IMR-90 (cell line): ENCODE results near the gene NCOA3. TPM values are rescaled to one million over a fixed set of nuclear protein-coding genes. Genes with fewer than 3 reads are reported as not detected.

Experiments
- ATAC-seq: fragments of 200-7000 bp; cut with Tn5 transposase; 2 replicates; pipeline ENCODE4 v1.9.1; 2020; ENCODE audit warnings: low read depth, mild to moderate bottlenecking, moderate library complexity
- BruUV-seq: library from RNA; stranded (reverse); fragments of 400-500 nt; replicated peaks from 2 replicates; lab custom pipeline; 2021; lab: Mats Ljungman, UMichigan
- CTCF ChIA-PET: fragments of 300-600 bp; formaldehyde crosslinking; extraction: SDS; loops from one replicate; lab custom pipeline; 2021; ENCODE audit warnings: antibody characterized with exemption; lab: Yijun Ruan, JAX
- POLR2A ChIA-PET: fragments of 300-600 bp; sonication (Branson Sonifier 250); formaldehyde crosslinking; loops from one replicate; lab custom pipeline; 2022; ENCODE audit warnings: antibody characterized with exemption; ENCODE audit not compliant: unreplicated experiment; lab: Charles Lee
- DNase-seq: peaks from one replicate; pipeline ENCODE4 v3.0.0; 2013
- H2AFZ ChIP-seq: replicated peaks from 2 replicates; pipeline ENCODE3; 2013; ENCODE audit warnings: low read length, mild to moderate bottlenecking; ENCODE audit not compliant: poor library complexity
- H2AK5ac ChIP-seq: 2 replicates; pipeline ENCODE4 v1.6.1; 2013; ENCODE audit warnings: low read depth, low read length, inconsistent platforms
- H2AK9ac ChIP-seq: replicated peaks from 2 replicates; pipeline ENCODE3; 2013; ENCODE audit warnings: mild to moderate bottlenecking, low read depth, low read length, moderate library complexity; ENCODE audit not compliant: poor library complexity
- H2BK120ac ChIP-seq: 2 replicates; pipeline ENCODE4 v1.6.1; 2013; ENCODE audit warnings: low read depth, low read length, inconsistent platforms
- H2BK15ac ChIP-seq: 3 replicates; pipeline ENCODE4 v1.6.1; 2013; ENCODE audit warnings: low read depth, low read length, inconsistent platforms
- H2BK20ac ChIP-seq: 2 replicates; pipeline ENCODE4 v1.6.1; 2013; ENCODE audit warnings: low read depth, mild to moderate bottlenecking, inconsistent platforms, low read length, moderate library complexity
- H2BK5ac ChIP-seq: 2 replicates; pipeline ENCODE4 v1.6.1; 2013; ENCODE audit warnings: mild to moderate bottlenecking, low read depth, low read length, inconsistent platforms; ENCODE audit not compliant: poor library complexity, severe bottlenecking
- H3K14ac ChIP-seq: replicated peaks from 2 replicates; pipeline ENCODE4 v1.6.1; 2013; ENCODE audit warnings: low read depth, low read length, inconsistent platforms
- H3K18ac ChIP-seq: 2 replicates; pipeline ENCODE4 v1.6.1; 2013; ENCODE audit warnings: low read depth, low read length, control low read depth
- H3K23ac ChIP-seq: 2 replicates; pipeline ENCODE4 v1.6.1; 2013; ENCODE audit warnings: low read depth, low read length, inconsistent platforms
- H3K27ac ChIP-seq: 2 replicates; pipeline ENCODE4 v1.5.1; 2013; ENCODE audit warnings: mild to moderate bottlenecking, control low read depth, low read length; ENCODE audit not compliant: insufficient read depth
- H3K27me3 ChIP-seq: 2 replicates; pipeline ENCODE4 v1.6.1; 2013; ENCODE audit warnings: low read length; ENCODE audit not compliant: control insufficient read depth, insufficient read depth
- H3K36me3 ChIP-seq: 2 replicates; pipeline ENCODE4 v1.6.1; 2013; ENCODE audit warnings: low read length, mixed read lengths; ENCODE audit not compliant: control insufficient read depth, insufficient read depth
- H3K4ac ChIP-seq: 2 replicates; pipeline ENCODE4 v1.6.1; 2013; ENCODE audit warnings: low read depth, low read length, inconsistent platforms
- H3K4me1 ChIP-seq: 2 replicates; pipeline ENCODE4 v1.6.1; 2013; ENCODE audit warnings: low read length, mixed read lengths; ENCODE audit not compliant: control insufficient read depth, insufficient read depth
- H3K4me2 ChIP-seq: 2 replicates; pipeline ENCODE4 v1.6.1; 2013; ENCODE audit warnings: low read depth, mild to moderate bottlenecking, control low read depth, low read length, moderate library complexity
- H3K4me3 ChIP-seq: 2 replicates; pipeline ENCODE4 v1.5.1; 2013; ENCODE audit warnings: low read depth, mild to moderate bottlenecking, control low read depth, low read length, moderate library complexity; ENCODE audit not compliant: insufficient read depth
- H3K56ac ChIP-seq: 2 replicates; pipeline ENCODE4 v1.6.1; 2013; ENCODE audit warnings: low read length, inconsistent platforms; ENCODE audit not compliant: insufficient read depth; ENCODE audit errors: extremely low read depth
- H3K79me1 ChIP-seq, 2 experiments: 2 replicates each; pipeline ENCODE4 v1.6.1; 2013; ENCODE audit warnings: low read length in 2 of 2, inconsistent platforms in 1 of 2, low read depth in 1 of 2
- H3K9ac ChIP-seq: 2 replicates; pipeline ENCODE4 v1.6.1; 2013; ENCODE audit warnings: low read depth, low read length, control low read depth
- H3K9me1 ChIP-seq: 2 replicates; pipeline ENCODE4 v1.6.1; 2013; ENCODE audit warnings: low read length, inconsistent platforms; ENCODE audit not compliant: insufficient read depth
- H3K9me3 ChIP-seq: 2 replicates; pipeline ENCODE4 v1.6.1; 2013; ENCODE audit warnings: low read length; ENCODE audit not compliant: control insufficient read depth, insufficient read depth
- H4K20me1 ChIP-seq: 2 replicates; pipeline ENCODE4 v1.6.1; 2013; ENCODE audit warnings: low read length, inconsistent platforms; ENCODE audit not compliant: insufficient read depth
- H4K5ac ChIP-seq: 2 replicates; pipeline ENCODE4 v1.6.1; 2013; ENCODE audit warnings: mild to moderate bottlenecking, low read depth, low read length, control low read depth
- H4K8ac ChIP-seq, 2 experiments: 2 replicates each; pipeline ENCODE4 v1.6.1; 2013; ENCODE audit warnings: low read depth in 2 of 2, low read length in 2 of 2, control low read depth in 1 of 2, inconsistent platforms in 1 of 2
- H4K91ac ChIP-seq: 2 replicates; pipeline ENCODE4 v1.6.1; 2013; ENCODE audit warnings: low read depth, low read length, inconsistent platforms; ENCODE audit not compliant: insufficient read depth
- BHLHE40 ChIP-seq: fragments of 150-350 bp; IDR thresholded peaks from 2 replicates; pipeline ENCODE4 v1.6.1; 2016; ENCODE audit warnings: mild to moderate bottlenecking, low read depth, low read length
- CEBPB ChIP-seq: IDR thresholded peaks from 2 replicates; pipeline ENCODE4 v1.6.1; 2012; ENCODE audit warnings: low read depth, low read length, improper control_type of control experiment
- CHD1 ChIP-seq: IDR thresholded peaks from 2 replicates; pipeline ENCODE4 v1.6.1; 2012; ENCODE audit warnings: low read depth, low read length, improper control_type of control experiment
- FOS ChIP-seq: fragments of 150-350 bp; IDR thresholded peaks from 2 replicates; pipeline ENCODE4 v1.6.1; 2016; ENCODE audit warnings: low read depth, low read length
- MAFK ChIP-seq: IDR thresholded peaks from 2 replicates; pipeline ENCODE4 v1.6.1; 2012; ENCODE audit warnings: low read depth, low read length, improper control_type of control experiment
- MXI1 ChIP-seq: IDR thresholded peaks from 2 replicates; pipeline ENCODE4 v1.6.1; 2012; ENCODE audit warnings: low read depth, mild to moderate bottlenecking, low read length, moderate library complexity, borderline replicate concordance
- POLR2A ChIP-seq: IDR thresholded peaks from 2 replicates; pipeline ENCODE4 v1.6.1; 2012; ENCODE audit warnings: mild to moderate bottlenecking, low read depth, low read length
- RAD21 ChIP-seq: IDR thresholded peaks from 2 replicates; pipeline ENCODE4 v1.6.1; 2012; ENCODE audit warnings: low read length, improper control_type of control experiment
- RCOR1 ChIP-seq: IDR thresholded peaks from 2 replicates; pipeline ENCODE4 v1.6.1; 2012; ENCODE audit warnings: mild to moderate bottlenecking, low read length, improper control_type of control experiment; ENCODE audit not compliant: insufficient replicate concordance
- RFX5 ChIP-seq: IDR thresholded peaks from 2 replicates; pipeline ENCODE4 v1.8.0; 2012; ENCODE audit warnings: low read depth, mild to moderate bottlenecking, low read length, moderate library complexity
- SMC3 ChIP-seq: fragments of 150-350 bp; IDR thresholded peaks from 2 replicates; pipeline ENCODE4 v1.6.1; 2016; ENCODE audit warnings: low read depth, mild to moderate bottlenecking, antibody characterized with exemption, low read length, moderate library complexity
- WGBS, 2 experiments: methylation state at CpG; one replicate each; pipeline versions ENCODE4 v1.1.5 to v1.1.7; 2013; ENCODE audit warnings: missing lambda C conversion rate in 2 of 2; ENCODE audit not compliant: insufficient read length in 1 of 2; ENCODE audit errors: extremely low coverage in 2 of 2; 5-methylcytosine and 5-hydroxymethylcytosine counted together
- dilution Hi-C: fragments of 300-500 bp; cut with HindIII; formaldehyde crosslinking; loops from one replicate; pipeline ENCODE4 v1.14.3; 2018; ENCODE audit warnings: low sequenced_read_pairs; ENCODE audit not compliant: unreplicated experiment
- in situ Hi-C: fragments of 300-500 bp; cut with MboI; formaldehyde crosslinking; loops from 3 replicates; pipeline ENCODE4 v1.14.3; 2019; ENCODE audit warnings: low sequenced_read_pairs, inconsistent platforms, mixed read lengths
- intact Hi-C: fragments of 100-400 bp; cut with micrococcal nuclease; formaldehyde crosslinking; loops from 2 replicates; pipeline ENCODE4 v1.10.0; 2022
- polyA plus RNA-seq, 3 experiments: library from polyadenylated mRNA; depleted of rRNA; stranded (reverse); fragments of >200 nt; gene quantifications; 2 replicates each; pipeline ENCODE4 v1.2.3, GENCODE V29; 2012; ENCODE audit warnings: low replicate concordance in 1 of 3
- total RNA-seq: library from RNA; depleted of rRNA; stranded (reverse); fragments of >200 nt; gene quantifications from 2 replicates; pipeline ENCODE4 v1.2.3, GENCODE V29; 2012
- TF ChIP-seq, protein P1 (sequence below): fragments of 150-350 bp; IDR thresholded peaks from 2 replicates; pipeline ENCODE4 v1.6.1; 2017; ENCODE audit warnings: mild to moderate bottlenecking, antibody characterized with exemption, low read length, low read depth
- TF ChIP-seq, protein P2 (sequence below): conservative IDR thresholded peaks from 2 replicates; pipeline ENCODE4 v1.5.1; 2012; ENCODE audit warnings: mild to moderate bottlenecking, low read depth, low read length, improper control_type of control experiment
- TF ChIP-seq, protein P3 (sequence below): fragments of 150-350 bp; IDR thresholded peaks from 2 replicates; pipeline ENCODE4 v1.6.1; 2016; ENCODE audit warnings: low read depth, mild to moderate bottlenecking, low read length, moderate library complexity, borderline replicate concordance

NCOA3 gene
- total and polyA plus RNA-seq, 2 of the 4 experiments (the other 2 are of a cell fraction), result 8.8 to 29.0 TPM

DNA sequence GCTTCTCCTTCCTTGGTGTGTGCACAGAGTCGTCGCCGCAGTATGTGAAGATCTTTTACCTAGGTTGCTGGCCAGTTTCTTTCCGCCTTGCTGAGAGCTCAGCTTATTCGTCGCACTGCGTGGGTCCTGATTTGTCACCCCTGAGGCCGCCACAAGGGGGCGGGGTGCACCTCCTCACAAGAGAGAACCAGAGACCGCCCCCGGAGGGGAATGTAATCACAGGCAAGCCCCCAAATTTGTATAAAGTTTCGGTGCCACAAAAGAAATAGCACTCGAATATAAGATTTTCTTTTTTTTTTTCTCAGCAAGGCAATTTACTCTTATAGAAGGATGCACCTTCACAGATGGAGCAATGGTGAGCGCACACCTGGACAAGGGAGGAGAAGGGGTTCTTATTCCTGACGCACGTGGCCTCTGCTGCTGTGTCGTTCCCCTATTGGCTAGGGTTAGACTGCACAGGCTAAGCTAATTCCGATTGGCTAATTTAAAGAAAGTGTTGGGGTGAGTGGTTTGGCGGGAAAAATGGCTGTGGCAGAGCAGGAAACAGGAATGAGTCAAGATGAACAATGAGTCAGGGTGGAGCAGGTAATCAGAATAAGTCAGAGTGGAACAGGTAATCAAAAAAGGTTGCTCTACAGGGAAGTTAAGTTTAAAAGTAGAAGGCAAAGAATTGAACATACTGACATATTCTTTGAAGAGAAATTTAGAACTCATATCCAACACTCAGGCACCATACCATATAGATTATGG lies 19.5 kb downstream of the NCOA3 start:
- no peak overlapping the region for H4K91ac ChIP-seq
- H3K14ac ChIP-seq, result no peak overlapping the region
- in situ Hi-C loops (no loop called here), dilution Hi-C loops (no loop called here), intact Hi-C loops (no loop called here)
- 0 out of 2 replicates have a peak, but pooled peaks cover 3% of the 10 kb centered on the region for H3K9me1 ChIP-seq
- H4K20me1 ChIP-seq, result peaks cover 15% of the 10 kb centered on the region
- H2BK15ac ChIP-seq, result no peak overlapping the region
- peaks cover 23 to 70% of the 10 kb centered on the region in 2 experiments for H3K79me1 ChIP-seq
- H3K56ac ChIP-seq, result no peak overlapping the region
- H3K9me3 ChIP-seq, result peaks cover 11% of the 10 kb centered on the region
- no peak overlapping the region for H3K4me2 ChIP-seq
- no peaks in the 10 kb centered on the region for H3K27me3 ChIP-seq
- POLR2A ChIA-PET, result no interaction called here
- no peak overlapping the region for H2BK120ac ChIP-seq
- TF ChIP-seq SMC3 (no peak), RAD21 (no peak), RCOR1 (no peak), FOS (no peak), BHLHE40 (no peak), MXI1 (no peak), CEBPB (no peak), RFX5 (no peak), MAFK (no peak), POLR2A (no peak), CHD1 (no peak)
- TF ChIP-seq, protein P1, sequence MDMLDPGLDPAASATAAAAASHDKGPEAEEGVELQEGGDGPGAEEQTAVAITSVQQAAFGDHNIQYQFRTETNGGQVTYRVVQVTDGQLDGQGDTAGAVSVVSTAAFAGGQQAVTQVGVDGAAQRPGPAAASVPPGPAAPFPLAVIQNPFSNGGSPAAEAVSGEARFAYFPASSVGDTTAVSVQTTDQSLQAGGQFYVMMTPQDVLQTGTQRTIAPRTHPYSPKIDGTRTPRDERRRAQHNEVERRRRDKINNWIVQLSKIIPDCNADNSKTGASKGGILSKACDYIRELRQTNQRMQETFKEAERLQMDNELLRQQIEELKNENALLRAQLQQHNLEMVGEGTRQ, result no peak
- TF ChIP-seq, protein P2, sequence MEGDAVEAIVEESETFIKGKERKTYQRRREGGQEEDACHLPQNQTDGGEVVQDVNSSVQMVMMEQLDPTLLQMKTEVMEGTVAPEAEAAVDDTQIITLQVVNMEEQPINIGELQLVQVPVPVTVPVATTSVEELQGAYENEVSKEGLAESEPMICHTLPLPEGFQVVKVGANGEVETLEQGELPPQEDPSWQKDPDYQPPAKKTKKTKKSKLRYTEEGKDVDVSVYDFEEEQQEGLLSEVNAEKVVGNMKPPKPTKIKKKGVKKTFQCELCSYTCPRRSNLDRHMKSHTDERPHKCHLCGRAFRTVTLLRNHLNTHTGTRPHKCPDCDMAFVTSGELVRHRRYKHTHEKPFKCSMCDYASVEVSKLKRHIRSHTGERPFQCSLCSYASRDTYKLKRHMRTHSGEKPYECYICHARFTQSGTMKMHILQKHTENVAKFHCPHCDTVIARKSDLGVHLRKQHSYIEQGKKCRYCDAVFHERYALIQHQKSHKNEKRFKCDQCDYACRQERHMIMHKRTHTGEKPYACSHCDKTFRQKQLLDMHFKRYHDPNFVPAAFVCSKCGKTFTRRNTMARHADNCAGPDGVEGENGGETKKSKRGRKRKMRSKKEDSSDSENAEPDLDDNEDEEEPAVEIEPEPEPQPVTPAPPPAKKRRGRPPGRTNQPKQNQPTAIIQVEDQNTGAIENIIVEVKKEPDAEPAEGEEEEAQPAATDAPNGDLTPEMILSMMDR, result no peak; the same call in 1 of the 2 replicates
- TF ChIP-seq, protein P3, sequence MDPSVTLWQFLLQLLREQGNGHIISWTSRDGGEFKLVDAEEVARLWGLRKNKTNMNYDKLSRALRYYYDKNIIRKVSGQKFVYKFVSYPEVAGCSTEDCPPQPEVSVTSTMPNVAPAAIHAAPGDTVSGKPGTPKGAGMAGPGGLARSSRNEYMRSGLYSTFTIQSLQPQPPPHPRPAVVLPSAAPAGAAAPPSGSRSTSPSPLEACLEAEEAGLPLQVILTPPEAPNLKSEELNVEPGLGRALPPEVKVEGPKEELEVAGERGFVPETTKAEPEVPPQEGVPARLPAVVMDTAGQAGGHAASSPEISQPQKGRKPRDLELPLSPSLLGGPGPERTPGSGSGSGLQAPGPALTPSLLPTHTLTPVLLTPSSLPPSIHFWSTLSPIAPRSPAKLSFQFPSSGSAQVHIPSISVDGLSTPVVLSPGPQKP, result no peak
- H2BK20ac ChIP-seq, result no peak overlapping the region
- H3K18ac ChIP-seq, result no peak overlapping the region
- H4K8ac ChIP-seq, result no peak overlapping the region
- no peak overlapping the region for H3K9ac ChIP-seq
- H3K4me3 ChIP-seq, result no peak overlapping the region
- H3K4ac ChIP-seq, result no peak overlapping the region
- no peak overlapping the region for H4K5ac ChIP-seq
- ATAC-seq, result no peak
- CTCF ChIA-PET, result no interaction called here
- no peak overlapping the region for H2AK5ac ChIP-seq
- H2AK9ac ChIP-seq, result no peak overlapping the region
- H3K4me1 ChIP-seq, result no peaks in the 10 kb centered on the region
- peaks cover 9% of the 10 kb centered on the region for H3K36me3 ChIP-seq
- H2AFZ ChIP-seq, result no peak overlapping the region
- no peak overlapping the region for H3K27ac ChIP-seq
- no TSS peak for BruUV-seq
- WGBS, 2 experiments, result 98% methylated on average over 6 of the region's 19 CpGs; no CpG with 5 or more reads in 1 of the 2 experiments
- DNase-seq, result no peak
- H2BK5ac ChIP-seq, result no peak overlapping the region
- H3K23ac ChIP-seq, result no peak overlapping the region
